ENCODE measurements around the gene MLPH. TPM values are rescaled to one million over a fixed set of nuclear protein-coding genes. Genes with fewer than 3 reads are reported as not detected.

The MLPH gene
- total RNA-seq, 2 experiments from 2014 or later: 0.39 TPM; not detected in 1

DNA sequence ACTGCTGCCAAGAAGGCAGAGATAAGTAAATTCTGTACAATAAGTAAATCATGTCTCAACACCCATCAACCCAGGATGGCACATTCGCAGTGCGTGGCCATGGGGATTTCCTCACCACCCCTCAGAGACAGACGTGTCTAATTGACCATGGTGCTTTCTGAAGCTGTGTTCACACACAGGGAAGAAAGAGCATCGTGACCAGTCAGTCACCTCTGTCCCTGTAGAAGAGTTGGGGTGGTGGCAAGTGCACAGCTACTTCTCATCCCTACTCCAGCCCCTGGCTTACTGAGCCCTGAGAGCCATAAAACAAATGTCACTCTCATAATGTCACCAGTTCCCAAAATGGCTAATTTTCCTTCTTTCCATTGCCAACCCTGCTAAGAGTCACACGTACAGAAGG lies 31.3 kb upstream of the MLPH start:
- ATAC-seq (ENCODE audit: poor library complexity): no peak
- Histone ChIP-seq H3K27ac (ENCODE audit: low read depth in 1 of 2, low read length in 2 of 2) (no peak overlapping the region), H3K4me1 (ENCODE audit: insufficient read depth, low read length) (no peaks in the 10 kb centered on the region), H3K4me3 (ENCODE audit: low read length) (no peak overlapping the region), H3K9me3 (ENCODE audit: control insufficient read depth in 1 of 2, insufficient read depth in 1 of 2, low read length in 2 of 2) (no peaks in the 10 kb centered on the region), H3K36me3 (ENCODE audit: insufficient read depth, low read length) (no peaks in the 10 kb centered on the region), H3K27me3 (ENCODE audit: control insufficient read depth in 1 of 2, insufficient read depth in 2 of 2, low read length in 2 of 2) (no peaks in the 10 kb centered on the region)
- CTCF ChIA-PET: no interaction called here
- POLR2A ChIA-PET: no interaction called here
- no peak for DNase-seq
- Mint-ChIP-seq H3K27ac (no peak overlapping the region), H3K4me3 (no peak overlapping the region), H3K36me3 (ENCODE audit: low read depth) (no peaks in the 10 kb centered on the region), H3K4me1 (ENCODE audit: low read depth) (peaks cover 13% of the 10 kb centered on the region), H3K27me3 (no peaks in the 10 kb centered on the region), H3K9me3 (no peaks in the 10 kb centered on the region)
- TF ChIP-seq, protein P1, sequence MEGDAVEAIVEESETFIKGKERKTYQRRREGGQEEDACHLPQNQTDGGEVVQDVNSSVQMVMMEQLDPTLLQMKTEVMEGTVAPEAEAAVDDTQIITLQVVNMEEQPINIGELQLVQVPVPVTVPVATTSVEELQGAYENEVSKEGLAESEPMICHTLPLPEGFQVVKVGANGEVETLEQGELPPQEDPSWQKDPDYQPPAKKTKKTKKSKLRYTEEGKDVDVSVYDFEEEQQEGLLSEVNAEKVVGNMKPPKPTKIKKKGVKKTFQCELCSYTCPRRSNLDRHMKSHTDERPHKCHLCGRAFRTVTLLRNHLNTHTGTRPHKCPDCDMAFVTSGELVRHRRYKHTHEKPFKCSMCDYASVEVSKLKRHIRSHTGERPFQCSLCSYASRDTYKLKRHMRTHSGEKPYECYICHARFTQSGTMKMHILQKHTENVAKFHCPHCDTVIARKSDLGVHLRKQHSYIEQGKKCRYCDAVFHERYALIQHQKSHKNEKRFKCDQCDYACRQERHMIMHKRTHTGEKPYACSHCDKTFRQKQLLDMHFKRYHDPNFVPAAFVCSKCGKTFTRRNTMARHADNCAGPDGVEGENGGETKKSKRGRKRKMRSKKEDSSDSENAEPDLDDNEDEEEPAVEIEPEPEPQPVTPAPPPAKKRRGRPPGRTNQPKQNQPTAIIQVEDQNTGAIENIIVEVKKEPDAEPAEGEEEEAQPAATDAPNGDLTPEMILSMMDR (IDR thresholded peaks at IDR 0.05): no peak
- intact Hi-C loops (cut with DNase I, micrococcal nuclease): no loop called here

DNA sequence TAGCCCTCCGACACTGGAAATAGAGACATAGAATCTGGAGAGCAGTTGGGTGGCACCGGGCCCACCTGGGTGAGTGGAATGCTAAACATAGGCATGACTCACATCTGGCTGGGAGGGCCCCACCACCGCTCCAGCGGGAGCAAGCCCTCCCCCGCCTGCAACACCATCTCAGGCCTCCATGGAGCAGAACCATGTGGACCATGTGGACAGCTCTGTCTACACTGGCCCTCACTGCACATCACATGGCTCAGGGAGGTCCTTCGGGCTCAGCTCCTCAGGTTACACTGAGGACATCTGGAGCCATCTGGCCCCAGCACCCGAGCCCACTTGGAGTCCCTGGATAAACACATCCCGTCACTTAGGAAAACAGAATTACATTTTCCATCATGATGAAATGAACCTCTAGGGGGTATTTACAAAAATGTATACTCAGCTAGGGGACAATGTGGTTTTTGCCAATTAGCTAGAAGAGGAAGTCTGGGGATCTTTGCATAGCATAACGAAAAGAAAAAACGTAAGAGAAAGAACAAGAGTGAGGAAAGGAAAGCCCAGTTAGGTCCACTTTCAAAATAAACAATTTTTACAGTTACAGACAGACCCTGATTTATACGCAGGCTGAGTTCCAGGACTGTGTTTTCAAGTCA lies 30.7 kb upstream of the MLPH start:
- ChIA-PET POLR2A (no interaction called here), CTCF (no interaction called here)
- no peaks in the 10 kb centered on the region for H3K36me3 Mint-ChIP-seq (ENCODE audit: low read depth)
- no peaks in the 10 kb centered on the region for H3K4me1 ChIP-seq (ENCODE audit: insufficient read depth, low read length)
- H3K9me3 Mint-ChIP-seq: no peaks in the 10 kb centered on the region
- H3K4me3 ChIP-seq (ENCODE audit: low read length): no peak overlapping the region
- H3K27me3 ChIP-seq (ENCODE audit: control insufficient read depth in 1 of 2, insufficient read depth in 2 of 2, low read length in 2 of 2): no peaks in the 10 kb centered on the region
- no peak overlapping the region for H3K4me3 Mint-ChIP-seq
- no peak for ATAC-seq (ENCODE audit: poor library complexity)
- H3K36me3 ChIP-seq (ENCODE audit: insufficient read depth, low read length): no peaks in the 10 kb centered on the region
- H3K4me1 Mint-ChIP-seq (ENCODE audit: low read depth): peaks cover 13% of the 10 kb centered on the region
- H3K27me3 Mint-ChIP-seq: no peaks in the 10 kb centered on the region
- TF ChIP-seq, protein P1 (IDR thresholded peaks at IDR 0.05): no peak
- H3K27ac ChIP-seq (ENCODE audit: low read depth in 1 of 2, low read length in 2 of 2): no peak overlapping the region
- intact Hi-C loops (cut with DNase I, micrococcal nuclease): no loop called here
- DNase-seq: no peak
- no peaks in the 10 kb centered on the region for H3K9me3 ChIP-seq (ENCODE audit: control insufficient read depth in 1 of 2, insufficient read depth in 1 of 2, low read length in 2 of 2)
- no peak overlapping the region for H3K27ac Mint-ChIP-seq

DNA sequence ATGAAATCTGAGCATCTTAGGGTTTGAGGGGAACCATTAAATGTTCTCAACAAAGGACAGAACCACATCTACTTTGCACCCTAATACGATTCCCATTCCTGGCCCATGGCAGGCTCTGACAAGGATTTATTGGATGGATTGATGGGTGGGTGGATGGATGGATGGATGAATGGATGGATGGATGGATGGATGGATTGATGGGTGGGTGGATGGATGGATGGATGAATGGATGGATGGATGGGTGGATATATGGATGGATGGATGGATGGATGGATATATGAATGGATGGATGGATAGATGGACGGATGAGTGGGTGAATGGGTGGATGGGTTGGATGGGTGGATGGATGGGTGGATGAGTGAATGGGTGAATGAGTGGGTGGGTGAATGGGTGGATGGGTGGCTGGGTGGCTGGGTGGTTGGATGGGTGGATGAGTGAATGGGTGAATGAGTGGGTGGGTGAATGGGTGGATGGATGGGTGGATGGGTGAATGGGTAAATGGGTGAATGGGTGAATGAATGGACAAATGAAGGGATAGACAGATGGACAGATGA lies 29.6 kb upstream of the MLPH start:
- no peak for DNase-seq
- intact Hi-C loops (cut with DNase I, micrococcal nuclease): no loop called here
- Mint-ChIP-seq H3K4me1 (ENCODE audit: low read depth) (peaks cover 13% of the 10 kb centered on the region), H3K9me3 (no peaks in the 10 kb centered on the region), H3K27ac (no peak overlapping the region), H3K36me3 (ENCODE audit: low read depth) (no peaks in the 10 kb centered on the region), H3K4me3 (no peak overlapping the region), H3K27me3 (no peaks in the 10 kb centered on the region)
- TF ChIP-seq, protein P1 (IDR thresholded peaks at IDR 0.05): no peak
- no peak for ATAC-seq (ENCODE audit: poor library complexity)
- POLR2A ChIA-PET: interaction anchor here (1.3 kb wide), 1 partner anchor 29 kb away, joined by 4 read pairs; no protein-coding TSS in a partner anchor
- Histone ChIP-seq H3K9me3 (ENCODE audit: control insufficient read depth in 1 of 2, insufficient read depth in 1 of 2, low read length in 2 of 2) (no peaks in the 10 kb centered on the region), H3K4me1 (ENCODE audit: insufficient read depth, low read length) (no peaks in the 10 kb centered on the region), H3K27ac (ENCODE audit: low read depth in 1 of 2, low read length in 2 of 2) (no peak overlapping the region), H3K4me3 (ENCODE audit: low read length) (no peak overlapping the region), H3K27me3 (ENCODE audit: control insufficient read depth in 1 of 2, insufficient read depth in 2 of 2, low read length in 2 of 2) (no peaks in the 10 kb centered on the region), H3K36me3 (ENCODE audit: insufficient read depth, low read length) (no peaks in the 10 kb centered on the region)
- CTCF ChIA-PET: interaction anchor here (1.8 kb wide), 1 partner anchor 18 kb away, joined by 3 read pairs; no protein-coding TSS in a partner anchor
